ENCODE data around the gene NECTIN2.
"Not testable (repeated sequence)": the region's sequence is repeated elsewhere in the genome, so short reads cannot be mapped to it uniquely, and the experiment has no call there.

Gene NECTIN2

GRCh38 chr19:44878120-44878865, 32.2 kb downstream of the NECTIN2 start:
- no peak for DNase-seq (ENCODE audit: low read depth)
- no peak overlapping the region for H3K4me3 ChIP-seq (replicated peaks; ENCODE audit: low read depth, low read length)

GRCh38 chr19:44879309-44880065, 33.4 kb downstream of the NECTIN2 start:
- H3K4me3 ChIP-seq (replicated peaks; ENCODE audit: low read depth, low read length): no peak overlapping the region
- TF ChIP-seq CTCF (IDR thresholded peaks at IDR 0.05; ENCODE audit: low read length, missing control alignments): no peak
- no peak for DNase-seq (ENCODE audit: low read depth)

More at GRCh38 chr19:44878120-44878865, 32.2 kb downstream of the NECTIN2 start:
- TF ChIP-seq CTCF (IDR thresholded peaks at IDR 0.05; ENCODE audit: low read length, missing control alignments): no peak

GRCh38 chr19:44882063-44882462, 36.0 kb downstream of the NECTIN2 start:
- no peak for TF ChIP-seq CTCF (IDR thresholded peaks at IDR 0.05; ENCODE audit: low read length, missing control alignments)
- no peak for DNase-seq (ENCODE audit: low read depth)
- H3K4me3 ChIP-seq (replicated peaks; ENCODE audit: low read depth, low read length): no peak overlapping the region

GRCh38 chr19:44882619-44883397, 36.7 kb downstream of the NECTIN2 start:
- H3K4me3 ChIP-seq (replicated peaks; ENCODE audit: low read depth, low read length): not testable (repeated sequence)

GRCh38 chr19:44883922-44884321, 37.8 kb downstream of the NECTIN2 start:
- no peak for TF ChIP-seq CTCF (IDR thresholded peaks at IDR 0.05; ENCODE audit: low read length, missing control alignments)
- DNase-seq (ENCODE audit: low read depth): no peak

More at GRCh38 chr19:44882619-44883397, 36.7 kb downstream of the NECTIN2 start:
- DNase-seq (ENCODE audit: low read depth): not testable (repeated sequence)

GRCh38 chr19:44884566-44884965, 38.5 kb downstream of the NECTIN2 start:
- no peak for DNase-seq (ENCODE audit: low read depth)
- H3K4me3 ChIP-seq (replicated peaks; ENCODE audit: low read depth, low read length): no peak overlapping the region
- no peak for TF ChIP-seq CTCF (IDR thresholded peaks at IDR 0.05; ENCODE audit: low read length, missing control alignments)

More at GRCh38 chr19:44883922-44884321, 37.8 kb downstream of the NECTIN2 start:
- H3K4me3 ChIP-seq (replicated peaks; ENCODE audit: low read depth, low read length): no peak overlapping the region

- no peak for DNase-seq (ENCODE audit: low read depth)
- no peak for TF ChIP-seq CTCF (IDR thresholded peaks at IDR 0.05; ENCODE audit: low read length, missing control alignments)
- H3K4me3 ChIP-seq (replicated peaks; ENCODE audit: low read depth, low read length): no peak overlapping the region
Observed at GRCh38 chr19:44886141-44886540, 40.0 kb downstream of the NECTIN2 start.

All from fibroblast of pulmonary artery (primary cell).